Stimulated activated CD8-positive, alpha-beta memory T cell treated with anti-CD3 and anti-CD28 coated beads, Interleukin-7, amount 100 ng/mL, for 4 hours (primary cell): Measurements from ENCODE around the gene CFP.

Experiments used
- DNase-seq, 2 donors: peaks; one replicate each; pipeline ENCODE4 v3.0.0-alpha.2; 2020; ENCODE audit warnings: low read depth in 2 of 2

The CFP gene

GRCh38 chrX:47574076-47574546, 55.6 kb downstream of the CFP start:
- no peak for DNase-seq

DNA sequence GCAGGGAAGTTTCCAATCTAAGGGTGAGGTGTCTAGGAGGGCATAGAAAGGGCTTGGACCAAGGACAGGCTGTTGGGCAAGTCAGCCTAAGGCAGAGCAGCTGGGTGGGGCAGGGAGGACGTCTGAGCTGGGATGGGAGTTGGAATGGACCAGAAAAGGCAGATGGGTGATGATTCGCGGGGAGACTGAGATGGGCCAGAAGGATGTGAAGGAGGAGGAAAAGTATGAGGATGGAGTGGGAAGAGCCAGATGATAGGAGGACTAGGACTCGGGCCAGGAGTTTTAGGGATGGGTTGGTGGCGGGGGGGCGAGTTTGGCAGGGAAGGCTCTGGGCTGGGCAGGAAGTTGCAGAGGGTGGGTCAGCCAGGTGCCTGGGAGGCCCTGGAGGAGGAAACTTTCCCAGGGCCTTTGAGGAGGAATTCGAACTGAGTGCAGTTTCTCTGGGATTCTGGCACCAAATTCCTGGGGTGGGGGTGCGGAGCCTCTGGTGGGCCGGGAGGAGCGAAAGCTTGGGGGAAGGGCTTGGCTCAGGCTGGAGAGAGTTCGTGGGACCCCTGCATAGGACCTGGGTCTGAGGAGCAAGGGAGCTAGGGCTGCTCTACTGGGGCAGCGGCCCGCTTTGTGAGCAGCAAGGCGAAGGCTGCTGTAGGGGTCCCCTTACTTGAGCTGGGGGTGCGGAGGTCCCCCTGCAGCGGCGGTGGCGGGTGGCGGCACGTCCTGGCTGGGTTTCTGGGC, 56.2 kb downstream of the CFP start:
- no peak for DNase-seq
